OCI-LY7 (cell line): ENCODE results near the gene EFNA3. TPM values are rescaled to one million over a fixed set of nuclear protein-coding genes. Genes with fewer than 3 reads are reported as not detected.
A peak's percentile ranks its signal among the peaks of the same experiment; 100 is the strongest.

ENCODE experiments used
- BruUV-seq: library from RNA; stranded (reverse); fragments of 400-500 nt; replicated peaks from 2 replicates; lab custom pipeline; 2021; lab: Mats Ljungman, UMichigan
- CTCF ChIA-PET: fragments of 300-600 bp; sonication (Branson Sonifier 250); formaldehyde crosslinking; loops from one replicate; lab custom pipeline; 2022; ENCODE audit warnings: antibody characterized with exemption; ENCODE audit not compliant: unreplicated experiment; lab: Charles Lee
- POLR2A ChIA-PET: fragments of 300-600 bp; sonication (Branson Sonifier 250); formaldehyde crosslinking; loops from one replicate; lab custom pipeline; 2022; ENCODE audit warnings: antibody characterized with exemption; lab: Charles Lee
- DNase-seq: peaks from one replicate; pipeline ENCODE4 v3.0.0-alpha.2; 2015; ENCODE audit warnings: low spot score
- H2AFZ ChIP-seq: fragments of 200-600 bp; sonication (generic), shearing (Covaris generic); 2 replicates; pipeline ENCODE4 v1.6.1; 2014; ENCODE audit warnings: mild to moderate bottlenecking, antibody characterized with exemption, low read length, moderate library complexity
- H3K27ac ChIP-seq: fragments of 200-600 bp; sonication (generic); 2 replicates; pipeline ENCODE4 v1.5.1; 2014; ENCODE audit warnings: mixed run types, low read depth, mild to moderate bottlenecking, moderate library complexity, low read length, inconsistent platforms; ENCODE audit not compliant: poor library complexity, severe bottlenecking
- H3K36me3 ChIP-seq: fragments of 200-600 bp; sonication (generic); 2 replicates; pipeline ENCODE4 v1.6.1; 2014; ENCODE audit warnings: mild to moderate bottlenecking, antibody characterized with exemption, low read length, moderate library complexity, mixed read lengths; ENCODE audit not compliant: insufficient read depth
- H3K4me1 ChIP-seq: fragments of 200-600 bp; sonication (generic); 2 replicates; pipeline ENCODE4 v1.5.1; 2014; ENCODE audit warnings: mild to moderate bottlenecking, low read length; ENCODE audit not compliant: insufficient read depth, poor library complexity, severe bottlenecking
- H3K4me2 ChIP-seq: fragments of 200-600 bp; sonication (generic); 2 replicates; pipeline ENCODE4 v1.6.1; 2014; ENCODE audit warnings: mild to moderate bottlenecking, low read length
- H3K4me3 ChIP-seq: fragments of 200-600 bp; sonication (generic); 2 replicates; pipeline ENCODE4 v1.5.1; 2014; ENCODE audit warnings: mild to moderate bottlenecking, low read depth, low read length; ENCODE audit not compliant: poor library complexity, severe bottlenecking
- H3K79me2 ChIP-seq: fragments of 200-600 bp; sonication (generic); 2 replicates; pipeline ENCODE4 v1.6.1; 2016; ENCODE audit warnings: low read depth, mild to moderate bottlenecking, low read length, moderate library complexity, mixed read lengths; ENCODE audit not compliant: insufficient read depth
- H3K9me2 ChIP-seq: fragments of 200-600 bp; sonication (generic); 2 replicates; pipeline ENCODE4 v1.6.1; 2016; ENCODE audit warnings: mild to moderate bottlenecking, low read length, mixed read lengths; ENCODE audit not compliant: insufficient read depth
- H3K9me3 ChIP-seq: fragments of 200-600 bp; sonication (generic); 2 replicates; pipeline ENCODE4 v1.6.1; 2014; ENCODE audit warnings: mild to moderate bottlenecking, mixed run types, low read length, mixed read lengths
- H4K20me1 ChIP-seq: fragments of 200-600 bp; sonication (generic); 2 replicates; pipeline ENCODE4 v1.6.1; 2014; ENCODE audit warnings: mild to moderate bottlenecking, antibody characterized with exemption, low read length, moderate library complexity, mixed read lengths; ENCODE audit not compliant: insufficient read depth
- CTCF ChIP-seq: fragments of 200-600 bp; sonication (generic); conservative IDR thresholded peaks from 2 replicates; pipeline ENCODE4 v1.5.1; 2014; ENCODE audit warnings: mild to moderate bottlenecking, antibody characterized with exemption, low read length, moderate library complexity, mixed read lengths
- EZH2phosphoT487 ChIP-seq: fragments of 200-600 bp; sonication (generic); IDR thresholded peaks from 2 replicates; pipeline ENCODE4 v1.6.1; 2018; ENCODE audit warnings: low read depth, borderline replicate concordance, mild to moderate bottlenecking, mixed run types, antibody characterized with exemption, low read length, moderate library complexity, mixed read lengths
- intact Hi-C: fragments of 100-400 bp; cut with micrococcal nuclease; formaldehyde crosslinking; loops from one replicate; pipeline ENCODE4 v1.10.0; 2022; ENCODE audit not compliant: unreplicated experiment
- total RNA-seq, 2 experiments: library from RNA; depleted of rRNA in 1 of 2; stranded (reverse); fragments of >200 nt in 1 of 2; shearing (Covaris generic) in 1 of 2; gene quantifications; 2 replicates each; pipeline ENCODE4 v1.2.3, GENCODE V29; 2014 to 2022

EFNA3 gene
- total RNA-seq, 2 experiments from 2014 or later, result 6.7 to 10.8 TPM

- H3K79me2 ChIP-seq, result no peaks in the 10 kb centered on the region
- peak overlapping the region; percentile 87 for H3K27ac ChIP-seq
- peak; percentile 94 for DNase-seq
- H3K9me2 ChIP-seq, result no peaks in the 10 kb centered on the region
- no TSS peak for BruUV-seq
- intact Hi-C loops, result loop anchor here (1.0 to 2.0 kb wide), 5 partner anchors 23 to 416 kb away; partner anchors contain the start of gene ZBTB7B
- H2AFZ ChIP-seq, result peak overlapping the region; percentile 88
- peak overlapping the region; percentile 99 for H3K4me2 ChIP-seq
- H4K20me1 ChIP-seq, result no peaks in the 10 kb centered on the region
- H3K4me3 ChIP-seq, result peak overlapping the region; percentile 81
- no peaks in the 10 kb centered on the region for H3K36me3 ChIP-seq
- ChIA-PET CTCF (interaction anchor here (0.6 to 1.9 kb wide), 6 partner anchors 15 to 108 kb away, joined by 3 to 11 read pairs (median 8); no protein-coding TSS in a partner anchor), POLR2A (interaction anchor here (0.6 to 1.0 kb wide), 2 partner anchors 13 to 21 kb away, joined by 5 to 8 read pairs; partner anchors contain the start of gene EFNA4)
- TF ChIP-seq EZH2phosphoT487 (no peak), CTCF (peak; percentile 87)
- H3K4me1 ChIP-seq, result peaks cover 45% of the 10 kb centered on the region
- H3K9me3 ChIP-seq, result no peaks in the 10 kb centered on the region
Measured at GRCh38 chr1:155084722-155085503, 6.3 kb downstream of the EFNA3 start.

- BruUV-seq, result no TSS peak
- Histone ChIP-seq H3K27ac (peak overlapping the region; percentile 87), H3K4me2 (peak overlapping the region; percentile 99), H3K79me2 (no peaks in the 10 kb centered on the region), H4K20me1 (no peaks in the 10 kb centered on the region), H3K4me1 (peaks cover 38% of the 10 kb centered on the region), H3K4me3 (peak overlapping the region; percentile 81), H3K9me3 (no peaks in the 10 kb centered on the region), H3K36me3 (no peaks in the 10 kb centered on the region), H3K9me2 (no peaks in the 10 kb centered on the region), H2AFZ (peak overlapping the region; percentile 88)
- intact Hi-C loops, result loop anchor here (1.0 to 2.0 kb wide), 2 partner anchors 69 to 83 kb away; partner anchors contain the start of gene ZBTB7B
- TF ChIP-seq EZH2phosphoT487, result no peak
- ChIA-PET POLR2A (no interaction called here), CTCF (interaction anchor here (0.6 to 1.9 kb wide), 4 partner anchors 26 to 108 kb away, joined by 7 to 11 read pairs (median 8); no protein-coding TSS in a partner anchor)
- DNase-seq, result peak; percentile 67
Measured at GRCh38 chr1:155085504-155086127, 7.0 kb downstream of the EFNA3 start.

GRCh38 chr1:155086128-155086741, 7.6 kb downstream of the EFNA3 start:
- BruUV-seq, result no TSS peak
- TF ChIP-seq EZH2phosphoT487, result no peak
- TF ChIP-seq CTCF, result peak; percentile 90
- H3K36me3 ChIP-seq, result no peaks in the 10 kb centered on the region
- H4K20me1 ChIP-seq, result no peaks in the 10 kb centered on the region
- H2AFZ ChIP-seq, result peak overlapping the region; percentile 88; the same call in 1 of the 2 replicates
- peak; percentile 81 for DNase-seq
- H3K4me1 ChIP-seq, result peaks cover 35% of the 10 kb centered on the region
- H3K79me2 ChIP-seq, result no peaks in the 10 kb centered on the region
- peak overlapping the region; percentile 87 for H3K27ac ChIP-seq
- H3K9me2 ChIP-seq, result no peaks in the 10 kb centered on the region
- POLR2A ChIA-PET, result interaction anchor here (0.6 kb wide), 1 partner anchor 179 kb away, joined by 3 read pairs; no protein-coding TSS in a partner anchor
- H3K4me3 ChIP-seq, result peak overlapping the region; percentile 81
- peak overlapping the region; percentile 99 for H3K4me2 ChIP-seq
- H3K9me3 ChIP-seq, result no peaks in the 10 kb centered on the region
- CTCF ChIA-PET, result interaction anchor here (1.8 kb wide), 1 partner anchor 81 kb away, joined by 7 read pairs; no protein-coding TSS in a partner anchor
- intact Hi-C loops, result no loop called here
